GM18870 (cell line): ENCODE results near the gene FAAP20.
A peak's percentile ranks its signal among the peaks of the same experiment; 100 is the strongest.

Experiments used
- ATAC-seq: cut with Tn5 transposase; IDR thresholded peaks from one replicate; pipeline ENCODE4 v1.9.1; 2021; ENCODE audit warnings: moderate library complexity; ENCODE audit not compliant: unreplicated experiment

FAAP20 gene, protein sequence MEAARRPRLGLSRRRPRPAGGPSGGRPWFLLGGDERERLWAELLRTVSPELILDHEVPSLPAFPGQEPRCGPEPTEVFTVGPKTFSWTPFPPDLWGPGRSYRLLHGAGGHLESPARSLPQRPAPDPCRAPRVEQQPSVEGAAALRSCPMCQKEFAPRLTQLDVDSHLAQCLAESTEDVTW

GRCh38 chr1:2194319-2194897 is at the start of gene FAAP20:
Gene FAAP20 (minus strand): TSS chr1:2194772. CDS start chr1:2194749, 23 bp downstream.
- ATAC-seq = peak; percentile 11

DNA sequence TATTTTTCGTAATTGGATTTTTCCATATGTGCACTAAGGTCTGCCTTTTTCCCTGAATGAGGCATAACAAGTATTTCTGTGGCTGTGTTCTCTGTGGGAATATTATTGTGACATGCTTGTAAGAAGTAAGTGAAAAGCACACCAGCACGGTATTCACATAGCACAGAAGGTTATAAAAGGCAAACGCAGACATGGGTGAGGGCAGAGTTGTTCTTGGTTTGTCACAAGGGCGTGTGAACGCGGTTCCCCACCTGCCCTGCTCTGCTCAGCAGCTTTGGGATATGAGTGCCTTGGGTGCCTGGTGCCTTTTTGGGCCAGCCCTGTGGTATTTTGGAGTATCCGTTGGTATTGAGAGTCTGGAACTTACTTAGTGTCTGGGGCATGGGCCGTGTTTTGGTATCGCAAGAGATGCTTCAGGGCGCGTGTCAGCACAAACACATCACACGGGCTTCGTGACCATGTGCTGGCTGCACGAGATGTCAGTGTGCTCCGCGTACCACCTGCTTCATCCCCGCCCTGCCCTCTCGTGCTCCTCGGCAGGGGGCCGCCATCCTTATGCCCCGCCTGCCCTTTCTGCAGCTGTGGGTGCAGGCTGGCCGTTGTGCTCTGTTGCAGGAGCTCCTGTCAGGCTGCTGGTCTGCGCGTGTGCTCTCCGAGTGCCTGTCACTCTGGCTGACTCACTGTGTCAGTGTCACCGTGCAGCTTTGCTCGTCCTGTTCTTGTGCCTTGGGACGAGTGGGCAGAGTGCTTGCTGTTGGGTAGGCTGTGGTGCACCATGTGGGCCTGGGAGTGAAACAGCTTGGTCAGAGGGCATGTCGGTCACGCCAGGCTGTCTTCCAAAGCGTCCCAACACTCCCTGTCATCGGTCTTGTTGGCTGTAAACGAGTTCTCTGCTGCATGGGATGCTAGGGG is 48.5 kb upstream of the FAAP20 start:
- ATAC-seq = no peak

- ATAC-seq = no peak
Observed at GRCh38 chr1:2241820-2242219, 47.2 kb upstream of the FAAP20 start.

DNA sequence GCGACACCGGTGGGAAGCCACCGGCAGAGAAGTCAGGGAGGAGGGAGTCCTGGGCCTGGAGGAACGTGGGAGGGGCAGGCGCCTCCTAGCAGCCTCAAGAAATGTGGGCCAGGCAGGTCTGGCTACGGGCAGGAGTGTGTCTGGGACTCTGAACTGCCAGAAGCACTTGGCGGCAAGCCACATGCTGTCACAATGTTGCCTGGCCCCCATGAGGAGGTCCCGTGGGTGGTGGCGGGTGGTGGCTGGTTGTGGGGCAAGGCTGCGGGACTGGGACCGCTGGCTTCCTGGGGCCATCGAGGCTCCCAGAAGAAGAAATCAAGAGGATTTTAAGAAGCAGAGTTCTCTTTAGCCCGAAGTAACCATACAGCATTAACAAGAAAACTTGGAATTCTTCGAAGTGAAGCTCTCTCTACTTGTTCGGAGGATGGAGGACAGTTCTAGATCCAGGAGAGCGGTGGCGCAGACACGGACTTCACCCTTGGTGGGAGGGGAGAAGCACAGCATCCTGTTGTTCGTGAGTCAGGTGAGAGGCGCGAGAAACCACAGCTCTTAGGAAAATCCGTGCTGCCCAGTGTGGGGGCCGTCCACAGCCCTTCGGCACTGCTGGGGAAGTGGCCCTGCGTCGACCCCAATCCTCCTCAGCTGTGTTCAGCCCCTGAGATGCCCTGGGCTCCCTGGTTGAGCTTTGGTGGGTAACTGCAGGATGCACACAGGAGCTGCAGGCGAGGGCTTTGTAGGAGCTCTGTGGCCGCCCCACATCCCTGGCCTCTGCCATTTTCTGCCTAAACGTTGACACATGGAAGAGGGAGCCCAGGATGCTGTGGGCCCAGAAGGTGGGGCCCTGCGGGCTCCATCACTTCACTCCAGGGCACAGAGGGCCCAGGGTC is 45.9 kb upstream of the FAAP20 start:
- ATAC-seq = no peak

DNA sequence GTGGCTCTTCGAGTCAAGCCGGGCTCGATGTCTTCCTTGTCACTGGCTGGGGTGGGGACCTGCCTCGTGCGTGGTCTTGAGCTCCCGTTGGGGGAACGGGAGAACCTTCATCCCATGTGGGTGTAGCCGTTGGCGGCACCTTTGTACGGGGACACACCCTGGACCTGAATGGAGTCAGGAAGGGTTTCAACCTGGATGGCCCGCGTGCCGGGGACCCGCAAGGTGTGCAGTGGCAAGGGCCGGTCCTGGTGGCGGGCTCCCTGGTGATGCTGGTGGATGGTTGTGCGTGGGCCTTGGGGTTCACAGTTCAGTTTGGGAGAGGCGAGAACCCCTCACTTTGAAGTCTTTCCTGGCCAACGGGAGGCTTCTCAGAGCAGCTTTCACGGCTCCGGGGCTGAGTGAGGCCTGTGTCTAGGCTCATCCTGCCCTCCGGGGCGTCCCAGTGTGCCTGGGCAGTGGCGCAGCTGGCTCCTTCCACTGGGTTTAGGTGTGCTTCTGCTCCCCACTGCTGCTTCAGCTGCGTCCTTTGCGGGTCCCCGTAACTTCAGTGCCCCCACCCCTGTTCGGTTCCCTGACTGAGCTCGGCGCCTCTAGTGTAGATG is 44.9 kb upstream of the FAAP20 start:
- ATAC-seq = no peak

- no peak for ATAC-seq
Observed at GRCh38 chr1:2239013-2239370, 44.4 kb upstream of the FAAP20 start.

- ATAC-seq = no peak
Observed at GRCh38 chr1:2238361-2239012, 43.9 kb upstream of the FAAP20 start.

DNA sequence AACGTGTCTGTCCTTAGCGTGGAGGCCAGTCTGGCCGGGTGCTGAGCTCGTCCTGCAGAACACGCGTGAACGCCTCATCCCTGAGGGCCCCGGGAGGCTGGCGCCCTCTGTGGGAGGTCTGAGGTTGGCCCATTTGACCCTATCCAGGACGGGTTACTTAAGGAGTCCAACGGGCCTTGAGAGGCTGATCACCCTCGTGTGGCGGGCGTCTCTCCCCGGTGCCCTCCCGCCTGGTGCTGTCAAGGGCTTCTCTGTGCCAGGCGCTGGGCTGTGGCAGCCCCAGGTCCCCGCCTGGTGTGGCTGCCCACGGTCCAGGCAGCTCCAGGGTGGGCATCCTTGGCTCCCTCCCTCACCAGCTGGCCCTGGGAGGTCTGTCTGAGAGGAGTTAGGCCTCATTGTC is 43.2 kb upstream of the FAAP20 start:
- no peak for ATAC-seq

DNA sequence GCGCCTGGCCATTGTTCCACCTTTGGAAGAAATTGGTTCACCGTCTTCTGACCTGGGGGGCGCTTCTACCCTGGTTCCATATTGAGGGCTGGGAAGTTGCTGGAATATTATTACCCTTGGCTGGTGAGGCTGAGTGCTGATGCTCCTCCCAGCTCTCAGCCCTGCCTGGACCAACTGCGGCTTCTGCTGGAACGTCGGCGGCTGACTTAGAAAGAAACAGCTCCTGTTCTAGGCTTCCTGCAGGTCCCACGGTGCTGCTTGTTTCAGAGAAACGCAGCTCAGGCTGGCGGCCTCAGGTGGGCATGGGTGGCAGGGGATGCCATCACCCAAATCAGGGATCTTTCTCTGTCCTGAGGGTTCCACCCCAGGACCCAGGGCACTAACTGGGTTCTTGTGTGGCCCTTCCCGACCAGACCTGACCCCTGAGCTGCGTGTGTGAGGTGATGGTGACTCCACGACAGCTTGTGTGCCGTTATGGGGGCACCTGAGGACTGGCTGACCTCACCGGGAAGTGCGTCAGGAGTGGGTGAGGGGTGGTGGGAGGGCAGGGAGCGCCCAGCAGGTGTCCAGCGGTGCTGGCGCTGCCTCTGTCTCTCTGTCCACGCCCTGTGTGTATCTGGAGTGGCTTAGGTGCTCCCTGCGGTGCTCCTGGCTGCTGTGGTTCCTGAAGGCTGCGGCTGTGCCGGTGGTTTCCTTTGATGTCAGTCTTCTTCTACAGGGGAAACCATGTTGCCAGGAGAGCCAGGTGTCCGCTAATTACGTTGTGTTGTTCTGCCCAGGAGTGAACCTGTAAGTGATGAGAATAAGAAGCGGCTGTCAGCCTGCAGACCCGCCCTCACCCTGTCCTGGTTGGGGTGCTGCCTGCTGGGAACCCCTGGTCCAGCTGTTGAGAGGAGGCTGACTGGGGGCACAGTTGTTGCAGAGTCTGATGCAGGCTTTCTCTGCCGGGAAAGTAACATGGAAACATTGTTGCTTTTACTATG is 42.4 kb upstream of the FAAP20 start:
- no peak for ATAC-seq

GRCh38 chr1:2235300-2235998 is 40.9 kb upstream of the FAAP20 start:
- ATAC-seq = no peak

GRCh38 chr1:2234762-2235113 is 40.2 kb upstream of the FAAP20 start:
- no peak for ATAC-seq

DNA sequence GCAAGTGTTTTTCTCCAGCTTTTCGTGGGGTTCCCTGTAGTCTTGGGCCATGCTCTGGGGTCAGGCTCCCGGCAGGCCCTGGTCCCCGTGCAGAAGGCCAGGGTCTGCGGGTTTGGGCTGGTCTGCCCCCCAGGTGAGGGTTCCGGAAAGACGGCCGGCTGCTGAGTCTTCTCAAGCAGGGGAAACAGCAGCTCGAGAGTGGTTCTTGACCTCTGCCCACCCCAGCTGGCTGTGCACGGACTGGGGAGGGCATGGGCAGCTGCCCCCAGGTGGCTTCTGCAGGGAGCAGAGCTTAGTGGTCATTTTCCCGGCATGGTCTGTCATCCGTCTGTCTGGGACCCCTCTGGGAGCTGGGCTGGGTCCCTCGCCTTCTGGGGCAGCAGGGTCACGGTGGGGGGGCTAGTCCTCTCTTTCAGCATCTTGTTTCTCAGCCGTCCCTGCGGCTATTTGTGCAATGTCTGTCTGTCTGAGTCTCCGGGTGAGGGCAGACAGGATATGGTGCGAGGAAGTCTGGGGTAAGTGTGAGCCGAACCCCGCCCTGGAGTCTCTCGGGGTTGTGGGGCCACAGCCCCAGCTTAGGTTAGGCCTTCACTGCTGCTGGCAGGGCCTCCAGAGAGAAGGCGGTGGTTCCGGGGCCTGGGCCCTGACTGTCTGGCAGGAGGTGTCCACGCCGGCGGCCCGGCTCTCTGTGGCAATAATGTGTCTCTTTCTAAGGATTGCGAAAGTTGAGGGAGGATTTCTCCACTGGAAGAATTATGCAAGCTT is 39.6 kb upstream of the FAAP20 start:
- no peak for ATAC-seq

- no peak for ATAC-seq
Observed at GRCh38 chr1:2233468-2233867, 38.9 kb upstream of the FAAP20 start.

DNA sequence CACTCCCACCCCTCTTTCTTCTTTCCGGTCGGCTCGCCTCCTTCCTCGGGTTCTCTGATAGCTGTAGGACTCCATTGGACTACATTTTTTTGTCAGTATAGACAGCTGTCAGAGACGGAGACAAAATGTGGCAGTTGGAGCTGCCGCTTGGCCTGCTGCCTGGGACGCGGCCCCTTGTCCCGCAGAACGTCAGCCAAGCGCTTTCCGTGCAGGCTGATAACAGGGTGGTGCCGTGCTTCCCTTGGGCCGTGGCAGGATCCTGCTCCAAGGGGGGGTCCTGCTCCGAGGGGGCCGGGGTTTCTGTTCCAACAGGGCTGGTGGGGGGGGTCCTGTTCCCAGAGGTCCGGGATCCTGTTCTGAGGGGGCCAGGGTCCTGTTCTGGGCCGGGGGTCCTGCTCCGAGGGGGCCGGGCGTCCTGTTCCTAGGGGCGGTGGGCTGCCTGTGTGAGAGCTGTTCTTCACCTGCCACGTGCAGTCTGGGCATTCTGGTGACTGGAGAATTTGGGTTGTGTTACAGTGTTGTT is 38.4 kb upstream of the FAAP20 start:
- no peak for ATAC-seq

- ATAC-seq = no peak
Observed at GRCh38 chr1:2232255-2232915, 37.8 kb upstream of the FAAP20 start.

GRCh38 chr1:2231532-2232254 is 37.1 kb upstream of the FAAP20 start:
- ATAC-seq = no peak
